Heart left ventricle (tissue), 16 donors: ENCODE measurements around the gene INPP4B. TPM values are rescaled to one million over a fixed set of nuclear protein-coding genes. Genes with fewer than 3 reads are reported as not detected.

Source experiments
- ATAC-seq, 4 donors: fragments of 200-7000 bp; cut with Tn5 transposase; one replicate each; pipeline ENCODE4 v1.9.1; 2020 to 2022; ENCODE audit warnings: moderate library complexity in 4 of 4, mild to moderate bottlenecking in 3 of 4, moderate number of reproducible peaks in 1 of 4
- DNase-seq, 5 donors: peaks; one replicate each; pipeline ENCODE4 v3.0.0-alpha.2; 2020
- H3K27ac ChIP-seq, 12 donors: fragments of 200-600 bp; sonication (generic) in 4 of 12; one replicate each; pipeline versions ENCODE4 v1.5.0 to v1.8.0; 2016 to 2022; ENCODE audit warnings: mild to moderate bottlenecking in 2 of 12
- H3K27me3 ChIP-seq, 9 donors: fragments of 200-600 bp; sonication (generic) in 2 of 9; one replicate each; pipeline versions ENCODE4 v1.5.1 to v1.8.0; 2016 to 2022; ENCODE audit warnings: mild to moderate bottlenecking in 3 of 9
- H3K36me3 ChIP-seq, 9 donors: fragments of 200-600 bp; sonication (generic) in 2 of 9; one replicate each; pipeline versions ENCODE4 v1.5.0 to v1.8.0; 2018 to 2022; ENCODE audit warnings: mild to moderate bottlenecking in 2 of 9
- H3K4me1 ChIP-seq, 12 donors: fragments of 200-600 bp; sonication (generic) in 4 of 12; one replicate each; pipeline versions ENCODE4 v1.5.0 to v1.8.0; 2016 to 2022; ENCODE audit warnings: mild to moderate bottlenecking in 3 of 12
- H3K4me3 ChIP-seq, 12 donors: fragments of 200-600 bp; sonication (generic) in 4 of 12; one replicate each; pipeline versions ENCODE4 v1.5.0 to v1.8.0; 2017 to 2022; ENCODE audit warnings: mild to moderate bottlenecking in 9 of 12, moderate library complexity in 4 of 12
- H3K9me3 ChIP-seq, 12 donors: fragments of 200-600 bp; sonication (generic) in 4 of 12; one replicate each; pipeline versions ENCODE4 v1.5.0 to v1.8.0; 2016 to 2022; ENCODE audit warnings: mild to moderate bottlenecking in 1 of 12
- POLR2A ChIP-seq, 2 donors: fragments of 450-650 bp; IDR thresholded peaks; one replicate each; pipeline ENCODE4 v1.6.1; 2017; ENCODE audit warnings: antibody characterized with exemption in 2 of 2, mild to moderate bottlenecking in 2 of 2, moderate library complexity in 2 of 2
- WGBS, 4 donors: extraction: QIAGEN DNeasy Blood & Tissue Kit in 2 of 4; methylation state at CpG; one replicate each; pipeline versions ENCODE4 v1.1.5 to v1.1.7; 2013 to 2018; 5-methylcytosine and 5-hydroxymethylcytosine counted together
- intact Hi-C, 10 donors: fragments of 100-400 bp; cut with DNase I; formaldehyde crosslinking; loops; one replicate each; pipeline versions ENCODE4 v1.11.1 to v1.14.2; 2022
- polyA plus RNA-seq, 2 donors: library from polyadenylated mRNA; stranded (reverse); fragments of 200-250 nt; gene quantifications; one replicate each; pipeline ENCODE4 v1.2.3, GENCODE V29; 2013
- total RNA-seq, 9 donors: library from RNA; depleted of rRNA in 2 of 9; stranded (reverse); fragments of >200 nt in 2 of 9; fragmentation: NEBNext Ultra II Directional in 3 of 9; extraction: Animal tissue kit (Norgen Biotek cat#: 25700) in 3 of 9; gene quantifications; one replicate each; pipeline versions ENCODE4 v1.1.0 to v1.2.4, GENCODE V29; 2016 to 2023
- TF ChIP-seq, protein P1 (sequence below), 12 donors: fragments of 200-600 bp; sonication (generic) in 4 of 12; IDR thresholded peaks; one replicate each; pipeline versions ENCODE4 v1.5.0 to v1.8.0; 2018 to 2022; ENCODE audit warnings: antibody characterized with exemption in 12 of 12, mild to moderate bottlenecking in 5 of 12
- donor health status: ischemic (EF 13 %, LVEDD 7.1; RV severe dilation, severe dysfunction).
- donor health status: healthy with polysubstance abuse.
- donor health status: DM: no; HTN: yes; CAD: no.
- donor health status: DM: no; HTN: no; CAD: no.
- donor health status: ischemic (EF 25% LVEDD 6.9; RV normal size, moderate dysfunction).
- donor health status: ischemic (EF 25% LVEDD 5.7; RV mildly dilated, moderate dysfunction).
- donor health status: healthy.
- donor health status: DM: yes; HTN: yes; CAD: no.
- donor health status: ischemic (EF 35%, LVEDD 5.7; RV mildly dilated, moderate dysfunction).
- donor health status: nonischemic (EF 11% LVEDD 7.7; RV severe dilation, severe dysfunction).
- donor health status: DM: yes; HTN: yes; CAD: no.
- donor health status: PGD.
- donor health status: ischemic (EF 29% LVEDD 5.4; RV normal size, mild dysfunction).
- donor health status: nonischemic (EF 23%, LVEDD 6.1; RV moderate dilation, normal function).

INPP4B gene
- total and polyA plus RNA-seq, 11 donors, result 5.5 to 128 (median 39.1) TPM

DNA sequence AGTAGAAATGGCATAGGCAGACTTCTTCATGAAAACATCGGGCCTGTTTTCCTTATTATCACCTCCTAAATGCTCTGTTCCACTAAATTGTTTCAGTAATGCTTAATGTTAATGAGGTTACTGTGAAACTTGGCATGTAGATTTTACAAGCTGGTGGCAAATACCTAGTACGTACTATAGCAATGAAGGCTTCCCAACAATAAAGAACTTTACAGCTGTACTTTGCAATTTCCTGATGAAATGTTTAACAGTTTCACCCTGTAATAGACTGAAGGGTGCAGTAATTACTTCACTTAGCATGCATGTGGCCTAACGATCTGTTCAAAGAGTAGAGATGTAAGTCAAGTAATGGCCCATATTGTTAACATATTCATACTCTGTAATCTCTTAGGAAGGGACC, 685.0 kb downstream of the INPP4B start:
- 88 to 93% (median 91%) methylated on average over 3 of the region's 3 CpGs for WGBS, 4 donors
- H3K4me3 ChIP-seq, result no peak overlapping the region
- H3K27ac ChIP-seq, result no peak overlapping the region
- no peak for DNase-seq
- ATAC-seq, result no peak
- H3K27me3 ChIP-seq, result no peaks in the 10 kb centered on the region
- TF ChIP-seq, protein P1, sequence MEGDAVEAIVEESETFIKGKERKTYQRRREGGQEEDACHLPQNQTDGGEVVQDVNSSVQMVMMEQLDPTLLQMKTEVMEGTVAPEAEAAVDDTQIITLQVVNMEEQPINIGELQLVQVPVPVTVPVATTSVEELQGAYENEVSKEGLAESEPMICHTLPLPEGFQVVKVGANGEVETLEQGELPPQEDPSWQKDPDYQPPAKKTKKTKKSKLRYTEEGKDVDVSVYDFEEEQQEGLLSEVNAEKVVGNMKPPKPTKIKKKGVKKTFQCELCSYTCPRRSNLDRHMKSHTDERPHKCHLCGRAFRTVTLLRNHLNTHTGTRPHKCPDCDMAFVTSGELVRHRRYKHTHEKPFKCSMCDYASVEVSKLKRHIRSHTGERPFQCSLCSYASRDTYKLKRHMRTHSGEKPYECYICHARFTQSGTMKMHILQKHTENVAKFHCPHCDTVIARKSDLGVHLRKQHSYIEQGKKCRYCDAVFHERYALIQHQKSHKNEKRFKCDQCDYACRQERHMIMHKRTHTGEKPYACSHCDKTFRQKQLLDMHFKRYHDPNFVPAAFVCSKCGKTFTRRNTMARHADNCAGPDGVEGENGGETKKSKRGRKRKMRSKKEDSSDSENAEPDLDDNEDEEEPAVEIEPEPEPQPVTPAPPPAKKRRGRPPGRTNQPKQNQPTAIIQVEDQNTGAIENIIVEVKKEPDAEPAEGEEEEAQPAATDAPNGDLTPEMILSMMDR (IDR thresholded peaks at IDR 0.05), result no peak
- no peak for TF ChIP-seq POLR2A (IDR thresholded peaks at IDR 0.05)
- H3K36me3 ChIP-seq, result peaks cover 0 to 17% (median 11%) of the 10 kb centered on the region in 9 donors
- no peaks in the 10 kb centered on the region for H3K9me3 ChIP-seq
- intact Hi-C loops, result no loop called here
- peaks cover 0 to 7% (median 0%) of the 10 kb centered on the region in 12 donors for H3K4me1 ChIP-seq

DNA sequence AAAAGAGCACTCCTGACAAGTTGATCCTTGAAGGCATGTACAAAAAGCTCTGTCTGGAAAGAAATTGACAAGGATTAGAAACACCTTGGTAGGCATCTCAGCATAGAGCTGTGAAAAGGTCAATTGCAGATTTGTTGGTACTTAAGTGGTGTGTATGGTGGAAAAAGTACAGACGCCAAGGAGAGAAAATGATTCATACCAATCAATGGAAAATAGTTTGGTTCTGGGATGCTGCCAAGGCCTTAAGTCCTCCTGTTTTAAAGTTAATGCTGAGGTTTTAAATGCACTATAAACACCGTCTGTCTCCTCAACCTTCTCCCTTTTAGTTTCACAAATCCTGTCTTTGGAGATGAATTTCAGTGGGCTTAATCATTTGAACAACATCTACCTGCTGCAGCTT, 685.6 kb downstream of the INPP4B start:
- intact Hi-C loops, result no loop called here
- Histone ChIP-seq H3K27me3 (no peaks in the 10 kb centered on the region), H3K4me1 (peaks cover 0 to 11% (median 4%) of the 10 kb centered on the region in 12 donors), H3K4me3 (no peak overlapping the region), H3K36me3 (peaks cover 0 to 17% (median 11%) of the 10 kb centered on the region in 9 donors), H3K27ac (no peak overlapping the region), H3K9me3 (no peaks in the 10 kb centered on the region)
- 64 to 91% (median 82%) methylated on average over 2 of the region's 2 CpGs for WGBS, 4 donors
- peak in 1 of 4 donors; percentile 10 for ATAC-seq
- DNase-seq, result no peak
- TF ChIP-seq, protein P1 (IDR thresholded peaks at IDR 0.05), result no peak
- no peak for TF ChIP-seq POLR2A (IDR thresholded peaks at IDR 0.05)

DNA sequence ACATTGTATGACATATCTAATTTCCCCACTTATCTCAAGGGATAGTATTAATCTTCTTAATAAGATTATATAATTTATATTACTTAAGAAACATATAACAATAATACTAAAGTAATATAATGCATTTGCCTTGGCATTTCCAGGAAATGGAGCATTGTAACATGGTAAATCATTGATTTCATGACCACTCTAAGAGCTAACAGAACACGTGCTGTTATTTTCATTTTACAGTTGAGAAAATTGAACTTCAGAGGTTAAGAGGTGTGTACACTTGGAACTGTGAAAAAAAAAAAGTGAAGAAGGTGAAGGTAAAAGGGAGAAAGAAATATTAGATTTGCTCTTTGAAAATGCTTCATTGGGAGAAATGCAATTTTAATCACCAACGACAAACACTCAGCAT, 687.1 kb downstream of the INPP4B start:
- Histone ChIP-seq H3K4me3 (no peak overlapping the region), H3K9me3 (no peaks in the 10 kb centered on the region), H3K4me1 (peaks cover 0 to 21% (median 7%) of the 10 kb centered on the region in 12 donors), H3K27me3 (no peaks in the 10 kb centered on the region), H3K27ac (no peak overlapping the region), H3K36me3 (peaks cover 0 to 17% (median 11%) of the 10 kb centered on the region in 9 donors)
- DNase-seq (no peak), ATAC-seq (no peak)
- intact Hi-C loops, result no loop called here
- TF ChIP-seq POLR2A (IDR thresholded peaks at IDR 0.05), result no peak
- TF ChIP-seq, protein P1 (IDR thresholded peaks at IDR 0.05), result no peak
- 89 to 97% (median 95%) methylated on average over 2 of the region's 2 CpGs for WGBS, 4 donors

DNA sequence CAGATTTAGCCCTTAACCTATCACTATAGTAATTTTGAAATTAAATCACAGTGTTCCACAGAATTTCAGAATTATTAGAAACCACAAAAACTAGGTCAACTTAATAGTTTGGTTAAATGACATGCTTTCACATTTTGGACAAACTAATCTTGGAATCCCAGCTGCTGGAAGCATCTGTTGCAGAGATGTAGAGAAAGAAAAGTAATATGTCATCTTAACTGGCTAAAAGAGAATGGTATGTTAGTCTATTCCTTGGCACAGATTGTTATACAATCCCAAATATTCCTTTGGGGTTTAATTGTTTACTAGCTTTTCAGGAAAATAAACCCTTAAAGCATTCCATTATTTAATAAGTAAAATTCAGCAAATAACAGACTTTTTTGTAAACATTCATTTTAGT, 689.8 kb downstream of the INPP4B start:
- H3K27me3 ChIP-seq, result no peaks in the 10 kb centered on the region
- peaks cover 0 to 21% (median 7%) of the 10 kb centered on the region in 12 donors for H3K4me1 ChIP-seq
- no peaks in the 10 kb centered on the region for H3K9me3 ChIP-seq
- intact Hi-C loops, result no loop called here
- H3K4me3 ChIP-seq, result no peak overlapping the region
- ATAC-seq (no peak), DNase-seq (no peak)
- peak overlapping the region in 5 of 12 donors; percentile 45 to 81 (median 50) for H3K27ac ChIP-seq
- H3K36me3 ChIP-seq, result peaks cover 0 to 17% (median 11%) of the 10 kb centered on the region in 9 donors
- TF ChIP-seq POLR2A (IDR thresholded peaks at IDR 0.05), result no peak
- TF ChIP-seq, protein P1 (IDR thresholded peaks at IDR 0.05), result no peak
